Measurements from ENCODE around the gene ADPGK. TPM values are rescaled to one million over a fixed set of nuclear protein-coding genes. Genes with fewer than 3 reads are reported as not detected.

The ADPGK gene
- total RNA-seq, 1 experiment from 2014 or later = 82.7 TPM

DNA sequence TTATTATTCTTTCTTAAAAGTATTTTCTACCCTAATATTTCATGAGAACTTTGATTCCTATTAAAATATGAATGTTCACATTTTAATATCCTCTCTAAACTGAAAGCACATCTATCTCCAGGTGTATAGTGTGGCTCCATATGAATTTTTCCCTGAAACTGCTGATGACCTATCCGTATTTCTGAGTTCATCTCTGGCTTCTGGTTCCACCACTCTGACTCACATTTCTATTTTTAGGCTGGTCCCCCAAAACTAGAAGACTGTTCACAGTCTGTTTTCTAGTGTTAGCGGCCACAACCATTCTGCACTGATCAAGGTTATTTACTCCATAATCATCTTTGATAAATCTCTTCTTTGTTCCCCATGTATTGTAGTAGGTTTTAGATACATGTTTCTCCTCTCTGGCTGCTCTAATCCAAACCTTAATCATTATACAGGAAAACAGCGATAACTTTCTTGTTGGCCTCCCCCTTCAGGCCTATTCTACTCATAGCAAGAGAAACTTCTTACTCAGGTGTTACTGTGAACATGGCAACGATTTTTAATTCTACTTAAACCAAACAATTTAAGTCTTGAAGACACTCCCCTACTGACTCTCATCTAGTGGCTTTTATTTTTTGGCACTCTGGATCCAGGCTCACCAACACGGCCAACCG, 12.8 kb downstream of the ADPGK start:
- H3K27me3 Mint-ChIP-seq (ENCODE audit: unreplicated experiment) = no peaks in the 10 kb centered on the region
- peaks cover 6% of the 10 kb centered on the region for H3K9me3 Mint-ChIP-seq (ENCODE audit: low read depth, unreplicated experiment)
- peaks cover 22% of the 10 kb centered on the region for H3K36me3 Mint-ChIP-seq (ENCODE audit: insufficient read depth, unreplicated experiment)
- peaks cover 9% of the 10 kb centered on the region for H3K4me1 Mint-ChIP-seq (ENCODE audit: low read depth, unreplicated experiment)
- intact Hi-C loops (cut with micrococcal nuclease; ENCODE audit: unreplicated experiment) = no loop called here
- DNase-seq = no peak
- H3K27ac Mint-ChIP-seq (ENCODE audit: unreplicated experiment) = no peak overlapping the region
- BruUV-seq (replicated peaks) = no TSS peak
- CTCF ChIA-PET = no interaction called here
- TF ChIP-seq, protein P1, sequence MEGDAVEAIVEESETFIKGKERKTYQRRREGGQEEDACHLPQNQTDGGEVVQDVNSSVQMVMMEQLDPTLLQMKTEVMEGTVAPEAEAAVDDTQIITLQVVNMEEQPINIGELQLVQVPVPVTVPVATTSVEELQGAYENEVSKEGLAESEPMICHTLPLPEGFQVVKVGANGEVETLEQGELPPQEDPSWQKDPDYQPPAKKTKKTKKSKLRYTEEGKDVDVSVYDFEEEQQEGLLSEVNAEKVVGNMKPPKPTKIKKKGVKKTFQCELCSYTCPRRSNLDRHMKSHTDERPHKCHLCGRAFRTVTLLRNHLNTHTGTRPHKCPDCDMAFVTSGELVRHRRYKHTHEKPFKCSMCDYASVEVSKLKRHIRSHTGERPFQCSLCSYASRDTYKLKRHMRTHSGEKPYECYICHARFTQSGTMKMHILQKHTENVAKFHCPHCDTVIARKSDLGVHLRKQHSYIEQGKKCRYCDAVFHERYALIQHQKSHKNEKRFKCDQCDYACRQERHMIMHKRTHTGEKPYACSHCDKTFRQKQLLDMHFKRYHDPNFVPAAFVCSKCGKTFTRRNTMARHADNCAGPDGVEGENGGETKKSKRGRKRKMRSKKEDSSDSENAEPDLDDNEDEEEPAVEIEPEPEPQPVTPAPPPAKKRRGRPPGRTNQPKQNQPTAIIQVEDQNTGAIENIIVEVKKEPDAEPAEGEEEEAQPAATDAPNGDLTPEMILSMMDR (IDR thresholded peaks at IDR 0.05; ENCODE audit: unreplicated experiment) = no peak
- no peak overlapping the region for H3K4me3 Mint-ChIP-seq (ENCODE audit: low read depth, unreplicated experiment)

GRCh38 chr15:72766780-72767179, 16.8 kb downstream of the ADPGK start:
- H3K9me3 Mint-ChIP-seq (ENCODE audit: low read depth, unreplicated experiment) = peaks cover 6% of the 10 kb centered on the region
- CTCF ChIA-PET = no interaction called here
- H3K36me3 Mint-ChIP-seq (ENCODE audit: insufficient read depth, unreplicated experiment) = peaks cover 22% of the 10 kb centered on the region
- no peak overlapping the region for H3K27ac Mint-ChIP-seq (ENCODE audit: unreplicated experiment)
- TF ChIP-seq, protein P1 (IDR thresholded peaks at IDR 0.05; ENCODE audit: unreplicated experiment) = no peak
- no peaks in the 10 kb centered on the region for H3K27me3 Mint-ChIP-seq (ENCODE audit: unreplicated experiment)
- no TSS peak for BruUV-seq (replicated peaks)
- DNase-seq = no peak
- intact Hi-C loops (cut with micrococcal nuclease; ENCODE audit: unreplicated experiment) = no loop called here
- H3K4me3 Mint-ChIP-seq (ENCODE audit: low read depth, unreplicated experiment) = no peak overlapping the region
- peaks cover 9% of the 10 kb centered on the region for H3K4me1 Mint-ChIP-seq (ENCODE audit: low read depth, unreplicated experiment)

- H3K4me1 Mint-ChIP-seq (ENCODE audit: low read depth, unreplicated experiment) = peaks cover 5% of the 10 kb centered on the region
- intact Hi-C loops (cut with micrococcal nuclease; ENCODE audit: unreplicated experiment) = no loop called here
- peaks cover 6% of the 10 kb centered on the region for H3K9me3 Mint-ChIP-seq (ENCODE audit: low read depth, unreplicated experiment)
- CTCF ChIA-PET = no interaction called here
- no peak overlapping the region for H3K4me3 Mint-ChIP-seq (ENCODE audit: low read depth, unreplicated experiment)
- no peak overlapping the region for H3K27ac Mint-ChIP-seq (ENCODE audit: unreplicated experiment)
- TF ChIP-seq, protein P1 (IDR thresholded peaks at IDR 0.05; ENCODE audit: unreplicated experiment) = no peak
- no TSS peak for BruUV-seq (replicated peaks)
- H3K27me3 Mint-ChIP-seq (ENCODE audit: unreplicated experiment) = no peaks in the 10 kb centered on the region
- no peak for DNase-seq
- H3K36me3 Mint-ChIP-seq (ENCODE audit: insufficient read depth, unreplicated experiment) = peaks cover 19% of the 10 kb centered on the region
These were observed 17.5 kb downstream of the ADPGK start for GRCh38 chr15:72766025-72766424.

- H3K4me3 Mint-ChIP-seq (ENCODE audit: low read depth, unreplicated experiment) = no peak overlapping the region
- TF ChIP-seq, protein P1 (IDR thresholded peaks at IDR 0.05; ENCODE audit: unreplicated experiment) = no peak
- no TSS peak for BruUV-seq (replicated peaks)
- CTCF ChIA-PET = no interaction called here
- no peak for DNase-seq
- H3K9me3 Mint-ChIP-seq (ENCODE audit: low read depth, unreplicated experiment) = peaks cover 6% of the 10 kb centered on the region
- intact Hi-C loops (cut with micrococcal nuclease; ENCODE audit: unreplicated experiment) = no loop called here
- H3K27me3 Mint-ChIP-seq (ENCODE audit: unreplicated experiment) = no peaks in the 10 kb centered on the region
- peaks cover 14% of the 10 kb centered on the region for H3K36me3 Mint-ChIP-seq (ENCODE audit: insufficient read depth, unreplicated experiment)
- no peaks in the 10 kb centered on the region for H3K4me1 Mint-ChIP-seq (ENCODE audit: low read depth, unreplicated experiment)
- no peak overlapping the region for H3K27ac Mint-ChIP-seq (ENCODE audit: unreplicated experiment)
These were observed 18.9 kb downstream of the ADPGK start for GRCh38 chr15:72764656-72765055.
